Upper lobe of left lung (tissue), 6 donors: ENCODE results near the gene USF2. TPM values are rescaled to one million over a fixed set of nuclear protein-coding genes. Genes with fewer than 3 reads are reported as not detected.

Source experiments
- ATAC-seq, 2 donors: fragments of 200-7000 bp; cut with Tn5 transposase; one replicate each; pipeline ENCODE4 v1.9.1; 2022; ENCODE audit warnings: mild to moderate bottlenecking in 2 of 2, moderate library complexity in 2 of 2; ENCODE audit not compliant: low FRiP score in 2 of 2
- DNase-seq, 2 donors: peaks; one replicate each; pipeline ENCODE4 v3.0.0-alpha.2; 2019 to 2020
- H3K27ac ChIP-seq, 4 donors: fragments of 200-600 bp; sonication (generic); one replicate each; pipeline ENCODE4 v1.5.1; 2016 to 2019
- H3K27me3 ChIP-seq, 4 donors: fragments of 200-600 bp; sonication (generic); one replicate each; pipeline ENCODE4 v1.5.1; 2017 to 2019
- H3K36me3 ChIP-seq, 4 donors: fragments of 200-600 bp; sonication (generic); one replicate each; pipeline ENCODE4 v1.5.1; 2016 to 2019
- H3K4me1 ChIP-seq, 4 donors: fragments of 200-600 bp; sonication (generic); one replicate each; pipeline ENCODE4 v1.5.1; 2018 to 2019
- H3K4me3 ChIP-seq, 4 donors: fragments of 200-600 bp; sonication (generic); one replicate each; pipeline ENCODE4 v1.5.1; 2017 to 2019; ENCODE audit warnings: mild to moderate bottlenecking in 2 of 4, moderate library complexity in 1 of 4
- H3K9me3 ChIP-seq, 4 donors: fragments of 200-600 bp; sonication (generic); one replicate each; pipeline ENCODE4 v1.5.1; 2018 to 2019
- CTCF ChIP-seq, 6 experiments: fragments of 450-650 bp in 4 of 6; fragments of 200-600 bp in 2 of 6; sonication (generic) in 2 of 6; IDR thresholded peaks; one replicate each; pipeline ENCODE4 v1.5.1; 2016 to 2019; ENCODE audit warnings: antibody characterized with exemption in 6 of 6
- EP300 ChIP-seq, 4 donors: sonication (generic); formaldehyde crosslinking; IDR thresholded peaks; one replicate each; pipeline ENCODE4 v1.5.1; 2017; ENCODE audit warnings: antibody characterized with exemption in 4 of 4, control low read depth in 2 of 4
- POLR2A ChIP-seq, 4 donors: fragments of 450-650 bp; IDR thresholded peaks; one replicate each; pipeline ENCODE4 v1.5.1; 2016 to 2017; ENCODE audit warnings: antibody characterized with exemption in 4 of 4, mild to moderate bottlenecking in 2 of 4
- POLR2AphosphoS5 ChIP-seq, 2 donors: sonication (generic); formaldehyde crosslinking; IDR thresholded peaks; one replicate each; pipeline ENCODE4 v1.5.1; 2017; ENCODE audit warnings: antibody characterized with exemption in 2 of 2
- WGBS, 2 donors: methylation state at CpG; one replicate each; pipeline ENCODE4 v1.1.5; 2017 to 2018; 5-methylcytosine and 5-hydroxymethylcytosine counted together
- total RNA-seq, 6 donors: library from RNA; depleted of rRNA in 4 of 6; stranded (reverse); fragments of >200 nt in 4 of 6; gene quantifications; one replicate each; pipeline versions ENCODE4 v1.1.0 to v1.2.1, GENCODE V29; 2016 to 2021
- donor health status: DM: no; HTN: no; CAD: no; lungs with moderate emphysema.
- donor health status: DM: no; HTN: yes; CAD: no; lungs with severe emphysema.

Gene USF2
- total RNA-seq, 6 donors from 2014 or later = 96.7 to 289 (median 175) TPM

DNA sequence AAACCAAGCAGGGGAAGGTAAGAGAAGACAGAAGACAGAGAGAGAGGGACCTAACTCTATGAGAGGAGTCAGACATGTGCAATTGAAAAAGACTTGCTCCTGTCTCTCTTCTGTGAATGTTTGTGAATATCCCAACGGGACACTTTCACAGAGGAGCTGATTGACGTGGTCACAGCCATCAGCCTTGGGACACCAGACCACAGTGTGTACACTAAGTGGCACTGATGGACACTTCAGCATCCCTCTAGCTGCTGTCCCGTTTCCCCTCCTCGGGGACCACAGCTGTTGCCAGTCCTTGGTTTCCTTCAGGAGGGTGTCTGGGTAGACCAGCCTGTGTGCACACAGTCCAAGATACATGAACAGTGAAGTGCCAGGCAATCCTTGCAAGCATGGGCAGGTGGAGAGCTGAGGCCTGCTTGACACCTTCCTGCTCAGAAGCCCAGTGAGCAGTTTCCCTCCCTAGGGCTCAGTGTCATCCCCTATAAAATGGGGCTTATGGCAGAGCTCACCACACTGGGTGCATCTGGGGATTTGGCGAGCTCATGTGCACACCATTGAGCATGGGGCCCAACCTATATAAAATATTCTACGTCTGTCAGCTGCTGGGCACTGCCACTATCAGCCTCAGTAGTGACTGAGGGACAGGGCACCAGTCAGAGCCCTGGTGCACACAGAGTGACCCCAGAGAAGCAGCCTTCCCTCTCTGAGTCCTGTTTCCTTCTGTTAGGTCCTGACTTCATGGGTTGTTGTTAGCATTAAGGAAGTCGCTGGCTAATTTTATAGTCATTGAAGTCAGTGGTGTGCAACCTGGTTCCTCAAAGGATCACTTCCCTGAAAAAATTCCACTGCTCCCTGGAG, 4.3 kb upstream of the USF2 start:
- Histone ChIP-seq H3K4me3 (no peak overlapping the region), H3K9me3 (no peaks in the 10 kb centered on the region), H3K36me3 (peaks cover 0 to 16% (median 4%) of the 10 kb centered on the region in 4 donors), H3K4me1 (peaks cover 20 to 33% (median 28%) of the 10 kb centered on the region in 4 donors), H3K27ac (peak overlapping the region in 1 of 4 donors; percentile 58), H3K27me3 (no peaks in the 10 kb centered on the region)
- no peak for TF ChIP-seq POLR2AphosphoS5 (IDR thresholded peaks at IDR 0.05)
- TF ChIP-seq EP300 (IDR thresholded peaks at IDR 0.05) = no peak
- no peak for TF ChIP-seq POLR2A (IDR thresholded peaks at IDR 0.05)
- no peak for TF ChIP-seq CTCF (IDR thresholded peaks at IDR 0.05)
- no peak for ATAC-seq
- peak in 1 of 2 donors; percentile 18 for DNase-seq
- 68% methylated on average over 5 to 7 of the region's 7 CpGs for WGBS, 2 donors

DNA sequence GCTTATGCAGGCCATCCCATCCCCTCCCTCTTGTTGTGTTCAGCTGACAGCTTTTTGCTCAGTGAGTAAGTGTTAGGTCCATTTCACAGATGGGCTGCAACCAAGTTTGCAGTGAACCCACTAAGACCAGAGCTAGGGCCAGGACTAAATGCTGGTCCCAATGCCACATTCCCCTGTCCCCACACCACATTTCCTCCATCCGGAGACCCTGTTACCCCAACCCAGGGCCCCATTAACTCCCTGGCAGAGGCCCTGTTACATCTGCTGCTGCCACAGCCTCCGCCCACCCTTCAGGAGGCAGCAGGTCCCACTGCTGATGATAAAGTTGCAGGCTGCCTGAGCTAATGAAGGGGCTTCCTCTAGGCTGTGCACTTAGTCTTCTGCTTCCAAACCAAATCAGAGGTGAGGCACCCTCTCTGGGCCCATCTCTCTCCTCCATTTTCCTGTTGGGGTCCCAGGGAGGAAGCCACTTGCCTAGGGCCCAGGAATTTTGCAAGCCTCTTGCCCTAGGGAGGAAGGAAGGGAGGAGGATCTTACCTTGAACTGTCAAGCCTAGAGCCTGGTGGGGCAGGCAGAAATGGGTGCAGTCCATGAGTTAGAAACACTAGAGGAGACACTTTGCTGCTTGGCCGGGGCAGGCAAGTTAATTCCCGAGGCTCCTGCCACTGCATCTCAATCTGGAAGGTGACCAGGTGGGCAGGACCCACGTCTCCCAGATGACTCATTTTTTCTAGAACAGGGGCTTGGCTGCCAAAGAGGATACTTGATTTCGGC, 3.4 kb upstream of the USF2 start:
- DNase-seq (peak in 1 of 2 donors; percentile 26), ATAC-seq (no peak)
- H3K36me3 ChIP-seq = peaks cover 0 to 18% (median 5%) of the 10 kb centered on the region in 4 donors
- 50 to 55% methylated on average over 6 of the region's 6 CpGs for WGBS, 2 donors
- H3K9me3 ChIP-seq = no peaks in the 10 kb centered on the region
- no peak overlapping the region for H3K4me3 ChIP-seq
- peaks cover 29 to 41% (median 35%) of the 10 kb centered on the region in 4 donors for H3K4me1 ChIP-seq
- TF ChIP-seq CTCF (IDR thresholded peaks at IDR 0.05) (no peak), POLR2A (IDR thresholded peaks at IDR 0.05) (no peak), POLR2AphosphoS5 (IDR thresholded peaks at IDR 0.05) (no peak), EP300 (IDR thresholded peaks at IDR 0.05) (no peak)
- no peaks in the 10 kb centered on the region for H3K27me3 ChIP-seq
- peak overlapping the region in 2 of 4 donors; percentile 58 to 97 for H3K27ac ChIP-seq

DNA sequence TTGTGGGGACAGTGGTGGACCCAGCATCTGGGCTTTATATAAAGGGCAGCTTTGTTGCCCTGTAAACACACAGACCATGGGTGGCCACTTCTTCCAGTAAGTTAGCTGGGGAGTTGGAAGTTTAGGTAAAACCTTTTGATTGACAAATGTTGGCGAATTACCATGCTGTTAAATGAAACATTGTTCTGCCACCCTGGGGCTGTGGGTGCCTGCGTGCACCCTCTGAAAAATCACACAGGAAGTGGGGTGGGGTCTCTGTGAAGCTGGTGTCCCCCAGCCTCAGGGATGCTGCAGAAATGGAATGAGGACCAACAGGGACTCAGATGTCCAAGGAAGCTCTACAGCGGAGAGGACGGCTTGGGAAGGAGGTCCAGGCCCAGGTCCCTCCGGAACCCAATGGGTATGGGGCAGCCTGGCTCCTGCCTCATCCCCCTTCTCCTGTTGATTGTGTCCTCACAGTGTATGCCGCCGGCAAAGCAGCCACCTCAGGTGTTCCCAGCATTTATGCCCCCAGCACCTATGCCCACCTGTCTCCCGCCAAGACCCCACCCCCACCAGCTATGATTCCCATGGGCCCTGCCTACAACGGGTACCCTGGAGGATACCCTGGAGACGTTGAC, 2.8 kb upstream of the USF2 start:
- H3K4me3 ChIP-seq = no peak overlapping the region
- no peaks in the 10 kb centered on the region for H3K9me3 ChIP-seq
- peak in 1 of 2 donors; percentile 19 for DNase-seq
- 86 to 88% methylated on average over 9 to 10 of the region's 10 CpGs for WGBS, 2 donors
- H3K27ac ChIP-seq = peak overlapping the region in 3 of 4 donors; percentile 88 to 97 (median 94)
- H3K27me3 ChIP-seq = no peaks in the 10 kb centered on the region
- peaks cover 4 to 25% (median 12%) of the 10 kb centered on the region in 4 donors for H3K36me3 ChIP-seq
- TF ChIP-seq POLR2AphosphoS5 (IDR thresholded peaks at IDR 0.05) = no peak
- no peak for TF ChIP-seq POLR2A (IDR thresholded peaks at IDR 0.05)
- no peak for TF ChIP-seq EP300 (IDR thresholded peaks at IDR 0.05)
- TF ChIP-seq CTCF (IDR thresholded peaks at IDR 0.05) = no peak
- no peak for ATAC-seq
- peaks cover 29 to 43% (median 36%) of the 10 kb centered on the region in 4 donors for H3K4me1 ChIP-seq

DNA sequence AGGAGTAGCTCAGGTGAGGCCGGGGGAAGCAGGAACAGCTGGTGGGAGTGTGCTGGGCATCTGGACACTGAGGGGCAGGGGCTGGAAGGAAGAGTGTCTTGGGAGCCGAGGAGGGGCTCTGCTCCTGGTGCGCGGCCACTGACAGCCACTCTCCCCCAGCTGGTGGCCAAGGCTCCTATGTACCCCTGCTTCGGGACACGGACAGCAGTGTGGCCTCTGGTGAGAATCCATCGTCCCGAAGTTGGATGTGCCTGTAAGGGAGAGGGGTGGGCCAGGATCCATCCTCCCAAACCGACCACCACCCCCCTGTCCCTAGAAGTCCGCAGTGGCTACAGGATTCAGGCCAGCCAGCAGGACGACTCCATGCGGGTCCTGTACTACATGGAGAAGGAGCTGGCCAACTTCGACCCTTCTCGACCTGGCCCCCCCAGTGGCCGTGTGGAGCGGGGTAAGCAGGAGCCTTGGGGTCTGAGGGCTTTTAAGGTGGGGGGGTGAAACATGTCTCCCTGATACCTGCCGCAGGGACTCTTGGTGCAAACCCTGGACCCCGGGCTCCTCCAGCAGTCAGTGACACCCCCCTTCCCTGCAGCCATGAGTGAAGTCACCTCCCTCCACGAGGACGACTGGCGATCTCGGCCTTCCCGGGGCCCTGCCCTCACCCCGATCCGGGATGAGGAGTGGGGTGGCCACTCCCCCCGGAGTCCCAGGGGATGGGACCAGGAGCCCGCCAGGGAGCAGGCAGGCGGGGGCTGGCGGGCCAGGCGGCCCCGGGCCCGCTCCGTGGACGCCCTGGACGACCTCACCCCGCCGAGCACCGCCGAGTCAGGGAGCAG, 2.0 kb upstream of the USF2 start:
- DNase-seq (peak in 1 of 2 donors; percentile 87), ATAC-seq (peak in 1 of 2 donors; percentile 21)
- TF ChIP-seq POLR2A (IDR thresholded peaks at IDR 0.05) (no peak), EP300 (IDR thresholded peaks at IDR 0.05) (no peak), POLR2AphosphoS5 (IDR thresholded peaks at IDR 0.05) (no peak), CTCF (IDR thresholded peaks at IDR 0.05) (no peak)
- Histone ChIP-seq H3K4me3 (peak overlapping the region; percentile 48 to 89 (median 84)), H3K4me1 (peaks cover 29 to 45% (median 38%) of the 10 kb centered on the region in 4 donors), H3K9me3 (no peaks in the 10 kb centered on the region), H3K27ac (peak overlapping the region; percentile 88 to 97 (median 92)), H3K27me3 (no peaks in the 10 kb centered on the region), H3K36me3 (peaks cover 7 to 32% (median 19%) of the 10 kb centered on the region in 4 donors)
- 70% methylated on average over 19 of the region's 39 CpGs; no CpG with 5 or more reads in 1 of the 2 donors for WGBS, 2 donors
